Stimulated activated CD8-positive, alpha-beta memory T cell treated with anti-CD3 and anti-CD28 coated beads, Interleukin-2, amount 100 ng/mL, for 1 hour (primary cell): Measurements from ENCODE around the gene EZR.
A peak's percentile ranks its signal among the peaks of the same experiment; 100 is the strongest.

Source experiments
- DNase-seq, 2 donors: peaks; one replicate each; pipeline ENCODE4 v3.0.0-alpha.2; 2020; ENCODE audit warnings: low read depth in 2 of 2

EZR gene

GRCh38 chr6:158819213-158819976 is at the start of gene EZR:
EZR (minus strand) TSS chr6:158819368; CDS start chr6:158818093, 1,275 bp downstream.
- DNase-seq: peak; percentile 64 to 79

GRCh38 chr6:158868122-158868480 is 48.9 kb upstream of the EZR start:
- no peak for DNase-seq

GRCh38 chr6:158867381-158868121 is 48.4 kb upstream of the EZR start:
- no peak for DNase-seq

- no peak for DNase-seq
Measured at GRCh38 chr6:158865769-158866168, 46.6 kb upstream of the EZR start.

- no peak for DNase-seq
Measured at GRCh38 chr6:158863646-158864045, 44.5 kb upstream of the EZR start.

GRCh38 chr6:158861686-158862381 is 42.7 kb upstream of the EZR start:
- no peak for DNase-seq

- DNase-seq: no peak
Measured at GRCh38 chr6:158860279-158860865, 41.2 kb upstream of the EZR start.

- DNase-seq: no peak
Measured at GRCh38 chr6:158856261-158856660, 37.1 kb upstream of the EZR start.

GRCh38 chr6:158854214-158855101 is 35.3 kb upstream of the EZR start:
- DNase-seq: no peak

- DNase-seq: no peak
Measured at GRCh38 chr6:158853880-158854213, 34.7 kb upstream of the EZR start.

GRCh38 chr6:158853072-158853879 is 34.1 kb upstream of the EZR start:
- DNase-seq: peak; percentile 65 to 72

- DNase-seq: no peak
Measured at GRCh38 chr6:158852312-158853071, 33.3 kb upstream of the EZR start.

- DNase-seq: no peak
Measured at GRCh38 chr6:158850807-158851115, 31.6 kb upstream of the EZR start.

- no peak for DNase-seq
Measured at GRCh38 chr6:158849899-158850806, 31.0 kb upstream of the EZR start.

- no peak for DNase-seq
Measured at GRCh38 chr6:158848490-158848895, 29.3 kb upstream of the EZR start.

- DNase-seq: no peak
Measured at GRCh38 chr6:158847786-158848185, 28.6 kb upstream of the EZR start.

- no peak for DNase-seq
Measured at GRCh38 chr6:158847012-158847529, 27.9 kb upstream of the EZR start.
